ENCODE data around the gene DUSP23.

Gene DUSP23

GRCh38 chr1:159786465-159786864 lies 5.7 kb downstream of the DUSP23 start:
- no peak for DNase-seq (ENCODE audit: low spot score)
- no peak for FAIRE-seq

GRCh38 chr1:159786966-159787365 lies 6.2 kb downstream of the DUSP23 start:
- no peak for FAIRE-seq
- no peak for DNase-seq (ENCODE audit: low spot score)

GRCh38 chr1:159790237-159790917 lies 9.6 kb downstream of the DUSP23 start:
- FAIRE-seq: no peak
- no peak for DNase-seq (ENCODE audit: low spot score)

- FAIRE-seq: no peak
- DNase-seq (ENCODE audit: low spot score): no peak
Measured at GRCh38 chr1:159791031-159791430, 10.3 kb downstream of the DUSP23 start.

DNA sequence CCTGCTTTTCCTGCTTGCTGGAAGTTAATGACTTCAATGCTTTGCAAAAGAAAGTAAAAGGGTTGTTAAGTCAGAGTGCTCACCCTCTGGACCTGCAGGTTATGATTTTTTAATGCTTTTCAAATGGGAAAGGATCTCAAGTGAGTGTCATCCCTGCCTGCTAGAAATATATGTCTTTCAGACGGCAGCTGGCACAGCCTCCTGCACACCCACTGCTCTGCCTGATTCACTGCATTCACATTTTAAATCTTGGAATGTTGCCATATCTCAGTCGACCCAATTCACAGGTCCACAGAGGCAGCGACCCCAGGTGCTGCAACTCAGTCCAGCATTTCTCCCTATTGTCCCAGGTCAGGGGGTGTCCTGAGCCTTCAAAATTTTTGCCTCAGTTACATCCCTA lies 10.7 kb downstream of the DUSP23 start:
- FAIRE-seq: no peak

DNA sequence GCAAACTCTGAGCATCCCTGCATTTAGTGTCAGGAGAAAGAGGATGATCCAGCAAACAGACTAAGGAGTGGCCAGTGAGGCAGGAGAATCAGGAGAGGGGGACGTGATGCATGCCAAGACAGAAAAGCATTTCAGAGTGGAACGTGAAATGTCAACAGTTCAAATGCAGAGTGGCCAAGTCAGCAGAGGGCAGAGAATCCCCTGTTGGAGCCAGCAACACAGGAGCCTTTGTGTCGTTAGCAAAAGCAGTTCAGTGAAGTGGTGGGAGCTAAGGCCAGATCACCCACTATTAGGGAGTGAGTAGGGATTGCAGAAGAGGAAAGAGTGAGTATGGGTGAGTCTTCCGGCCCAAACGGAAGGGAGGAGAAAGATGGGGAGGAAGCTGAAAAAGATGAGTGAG lies 14.8 kb downstream of the DUSP23 start:
- FAIRE-seq (no peak), DNase-seq (ENCODE audit: low spot score) (no peak)

More for the DNA sequence above, 10.7 kb downstream of the DUSP23 start:
- DNase-seq (ENCODE audit: low spot score): no peak

GRCh38 chr1:159798893-159799292 lies 18.1 kb downstream of the DUSP23 start:
- FAIRE-seq (peak; percentile 77), DNase-seq (ENCODE audit: low spot score) (peak; percentile 79)

GRCh38 chr1:159799446-159799985 lies 18.8 kb downstream of the DUSP23 start:
- no peak for FAIRE-seq
- peak; percentile 7 for DNase-seq (ENCODE audit: low spot score)

GRCh38 chr1:159800177-159800930 lies 19.6 kb downstream of the DUSP23 start:
- no peak for FAIRE-seq
- DNase-seq (ENCODE audit: low spot score): no peak

GRCh38 chr1:159802111-159802510 lies 21.3 kb downstream of the DUSP23 start, which contains the start of gene FCRL6:
Gene FCRL6 (plus strand): TSS chr1:159802360. CDS start chr1:159802425, 65 bp downstream.
- no peak for FAIRE-seq

GRCh38 chr1:159803956-159804689 lies 23.4 kb downstream of the DUSP23 start:
- FAIRE-seq (no peak), DNase-seq (ENCODE audit: low spot score) (no peak)

More at GRCh38 chr1:159802111-159802510, 21.3 kb downstream of the DUSP23 start, which contains the start of gene FCRL6:
- no peak for DNase-seq (ENCODE audit: low spot score)

- FAIRE-seq (no peak), DNase-seq (ENCODE audit: low spot score) (peak; percentile 7)
Measured at GRCh38 chr1:159804924-159805323, 24.2 kb downstream of the DUSP23 start.

DNA sequence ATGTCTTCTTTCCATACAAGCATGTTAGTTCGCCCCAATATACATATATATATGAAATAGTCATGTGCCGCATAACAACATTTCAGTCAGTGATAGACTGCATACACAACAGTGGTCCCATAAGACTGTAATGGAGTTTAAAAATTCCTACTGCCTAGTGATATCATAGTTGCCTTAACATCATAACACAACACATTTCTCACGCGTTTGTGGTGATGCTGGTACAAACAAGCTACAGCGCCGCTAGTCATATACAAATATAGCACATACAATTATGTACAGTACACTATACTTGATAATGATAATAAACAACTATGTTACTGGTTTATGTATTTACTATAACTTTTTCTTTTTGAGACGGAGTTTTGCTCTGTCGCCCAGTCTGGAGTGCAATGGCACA lies 35.2 kb downstream of the DUSP23 start:
- no peak for FAIRE-seq
- no peak for DNase-seq (ENCODE audit: low spot score)

DNA sequence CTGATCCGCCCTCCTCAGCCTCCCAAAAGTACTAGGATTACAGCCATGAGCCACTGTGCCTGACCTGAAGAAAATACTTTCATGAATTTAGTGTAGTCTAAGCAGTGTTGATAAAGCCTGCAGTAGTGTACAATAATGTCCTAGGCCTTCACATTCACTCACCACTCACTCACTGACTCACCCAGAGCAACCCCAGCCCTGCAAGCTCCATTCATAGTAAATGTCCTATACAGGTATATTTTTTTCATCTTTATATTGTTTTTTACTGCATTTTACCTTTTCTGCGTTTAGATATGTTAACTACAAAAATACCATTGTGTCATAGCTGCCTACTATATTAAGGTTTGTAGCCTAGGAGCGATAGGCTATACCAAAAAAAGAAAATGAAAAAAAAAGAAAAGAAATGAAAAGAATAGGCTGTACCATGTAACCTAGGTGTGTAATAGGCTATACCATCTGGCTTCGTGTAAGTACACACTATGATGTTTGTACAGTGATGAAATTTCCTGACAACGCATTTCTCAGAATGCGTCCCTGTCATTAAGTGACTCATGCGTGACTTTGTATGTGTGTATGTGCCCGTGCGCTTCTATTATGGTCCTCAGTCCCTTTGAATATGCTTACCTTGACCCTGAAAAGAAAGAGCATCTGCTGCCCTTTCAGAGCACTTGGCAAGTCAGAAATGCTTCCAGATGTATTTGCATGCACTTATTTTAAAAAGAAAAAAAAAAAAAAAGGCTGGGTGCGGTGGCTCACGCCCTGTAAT lies 36.7 kb downstream of the DUSP23 start:
- peak; percentile 55 for DNase-seq (ENCODE audit: low spot score)
- FAIRE-seq: no peak

GRCh38 chr1:159821171-159821867 lies 40.6 kb downstream of the DUSP23 start:
- FAIRE-seq: no peak
- DNase-seq (ENCODE audit: low spot score): peak; percentile 11

- no peak for FAIRE-seq
- DNase-seq (ENCODE audit: low spot score): no peak
Measured at GRCh38 chr1:159823406-159823805, 42.6 kb downstream of the DUSP23 start.

GRCh38 chr1:159825564-159825963 lies 44.8 kb downstream of the DUSP23 start:
- FAIRE-seq (no peak), DNase-seq (ENCODE audit: low spot score) (no peak)

DNA sequence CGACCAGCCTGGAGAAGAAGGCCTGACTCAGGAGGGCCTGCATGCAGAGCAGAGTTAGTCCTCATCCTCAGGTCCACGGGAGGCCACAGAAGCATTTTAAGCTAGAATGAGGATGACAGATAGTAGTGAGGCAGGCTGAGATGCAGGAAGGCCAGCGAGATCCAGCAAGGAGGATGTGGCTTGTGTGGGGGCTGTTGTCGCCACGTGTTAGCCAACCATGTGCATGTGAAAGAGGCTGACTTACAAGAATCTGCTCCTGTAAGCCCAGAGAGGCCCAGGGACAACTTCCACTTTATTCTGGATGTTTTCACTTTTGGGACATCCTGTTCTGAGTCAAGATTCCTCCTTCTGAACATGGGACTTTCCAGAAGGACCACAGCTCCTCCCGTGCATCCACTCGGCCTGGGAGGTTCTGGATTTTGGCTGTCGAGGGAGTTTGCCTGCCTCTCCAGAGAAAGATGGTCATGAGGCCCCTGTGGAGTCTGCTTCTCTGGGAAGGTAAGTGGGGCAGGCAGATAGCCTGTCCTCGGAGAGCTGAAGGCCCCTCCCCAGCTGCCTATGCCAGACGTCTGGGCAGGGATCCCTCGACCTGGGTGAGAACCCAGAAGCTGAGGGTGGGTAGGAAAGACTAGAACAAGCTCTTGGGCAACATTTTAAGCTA lies 45.8 kb downstream of the DUSP23 start, which contains the start of gene SLAMF8:
TSS of gene SLAMF8 (plus strand) at position 433 of the 661 bp plus-strand sequence. CDS start at position 459, 26 bp downstream.
- DNase-seq (ENCODE audit: low spot score): peak; percentile 17

DNA sequence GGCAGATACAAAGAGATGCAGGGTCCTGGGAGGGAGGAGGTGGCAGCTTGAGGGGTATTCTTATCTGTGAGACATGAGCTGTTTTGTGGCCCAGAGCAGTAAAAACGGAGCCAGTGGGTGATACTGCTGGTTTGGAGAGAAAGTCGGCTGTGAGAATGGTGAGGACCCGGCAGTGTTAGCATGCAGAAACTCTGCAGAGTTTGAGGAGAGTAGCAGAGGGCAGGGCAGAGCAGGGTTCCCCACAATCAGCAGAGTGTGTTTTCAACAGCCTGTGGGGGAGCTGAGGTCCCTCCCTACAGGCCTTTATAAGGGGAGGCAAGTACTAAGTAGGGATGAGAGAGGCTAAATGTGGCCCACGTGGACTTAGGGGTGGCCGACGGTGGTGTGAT lies 46.3 kb downstream of the DUSP23 start:
- no peak for FAIRE-seq

More for the DNA sequence above, 45.8 kb downstream of the DUSP23 start, which contains the start of gene SLAMF8:
- FAIRE-seq: no peak

GRCh38 chr1:159827549-159827948 lies 46.8 kb downstream of the DUSP23 start:
- no peak for FAIRE-seq
- DNase-seq (ENCODE audit: low spot score): no peak

More for the DNA sequence above, 46.3 kb downstream of the DUSP23 start:
- no peak for DNase-seq (ENCODE audit: low spot score)

Measured in RCC 7860 (cell line).